Activated T-cell treated with anti-CD3 and anti-CD28 coated beads, Interleukin-2, amount 50 U/mL, for 24 hours (primary cell): ENCODE results near the gene CAVIN2.

Experiments
- DNase-seq: peaks from one replicate; pipeline ENCODE4 v3.0.0-alpha.2; 2020
- H3K27ac Mint-ChIP-seq: 2 replicates; pipeline ENCODE4 v1.8.0; 2020; ENCODE audit warnings: mild to moderate bottlenecking, mixed read lengths
- H3K27me3 Mint-ChIP-seq: 2 replicates; pipeline ENCODE4 v1.8.0; 2020; ENCODE audit warnings: mixed read lengths
- H3K36me3 Mint-ChIP-seq: 2 replicates; pipeline ENCODE4 v1.8.0; 2020; ENCODE audit warnings: low read depth, mixed read lengths
- H3K4me1 Mint-ChIP-seq: 2 replicates; pipeline ENCODE4 v1.8.0; 2020; ENCODE audit warnings: low read depth, mixed read lengths
- H3K4me3 Mint-ChIP-seq: 2 replicates; pipeline ENCODE4 v1.8.0; 2020; ENCODE audit warnings: mild to moderate bottlenecking, moderate library complexity, mixed read lengths
- H3K9me3 Mint-ChIP-seq: 2 replicates; pipeline ENCODE4 v1.8.0; 2020; ENCODE audit warnings: mixed read lengths

CAVIN2 gene, protein sequence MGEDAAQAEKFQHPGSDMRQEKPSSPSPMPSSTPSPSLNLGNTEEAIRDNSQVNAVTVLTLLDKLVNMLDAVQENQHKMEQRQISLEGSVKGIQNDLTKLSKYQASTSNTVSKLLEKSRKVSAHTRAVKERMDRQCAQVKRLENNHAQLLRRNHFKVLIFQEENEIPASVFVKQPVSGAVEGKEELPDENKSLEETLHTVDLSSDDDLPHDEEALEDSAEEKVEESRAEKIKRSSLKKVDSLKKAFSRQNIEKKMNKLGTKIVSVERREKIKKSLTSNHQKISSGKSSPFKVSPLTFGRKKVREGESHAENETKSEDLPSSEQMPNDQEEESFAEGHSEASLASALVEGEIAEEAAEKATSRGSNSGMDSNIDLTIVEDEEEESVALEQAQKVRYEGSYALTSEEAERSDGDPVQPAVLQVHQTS

DNA sequence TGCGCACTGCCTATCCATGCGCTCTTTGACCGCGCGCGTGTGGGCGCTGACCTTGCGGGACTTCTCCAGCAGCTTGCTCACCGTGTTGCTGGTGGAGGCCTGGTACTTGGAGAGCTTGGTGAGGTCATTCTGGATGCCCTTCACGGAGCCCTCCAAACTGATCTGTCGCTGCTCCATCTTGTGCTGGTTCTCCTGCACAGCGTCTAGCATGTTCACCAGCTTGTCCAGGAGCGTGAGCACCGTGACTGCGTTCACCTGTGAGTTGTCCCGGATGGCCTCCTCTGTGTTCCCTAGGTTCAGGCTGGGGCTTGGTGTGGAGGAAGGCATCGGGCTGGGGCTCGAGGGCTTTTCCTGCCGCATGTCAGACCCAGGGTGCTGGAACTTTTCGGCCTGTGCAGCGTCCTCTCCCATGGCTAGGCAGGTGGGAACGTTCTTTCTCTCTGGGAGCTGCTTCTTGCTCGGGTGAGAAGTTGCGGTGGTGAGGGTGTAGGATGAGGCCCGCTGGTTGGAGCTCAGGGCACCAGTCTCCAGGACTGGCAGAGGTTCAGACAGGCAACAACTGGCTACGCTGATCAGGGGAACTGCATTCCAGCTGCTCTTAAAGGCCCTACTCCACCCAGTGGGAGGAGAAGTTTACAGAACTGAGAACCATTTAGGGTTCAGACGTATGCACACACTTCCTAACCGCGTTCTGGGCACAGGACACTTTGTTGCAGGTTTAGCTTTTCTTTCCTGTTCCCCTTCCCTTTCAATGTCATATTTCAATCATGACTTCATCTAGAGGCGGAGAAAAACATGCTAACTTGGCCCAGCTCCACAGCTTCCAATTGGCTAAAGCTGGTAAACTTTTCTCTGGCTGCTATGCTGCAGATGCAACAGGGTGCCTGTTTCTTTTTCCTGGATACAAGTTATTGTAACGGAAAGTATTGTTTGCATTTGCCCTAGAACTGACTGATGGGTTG, at the start of gene CAVIN2:
Gene CAVIN2 (minus strand): TSS at position 574 of the 962 bp plus-strand sequence. CDS start 163 bp downstream, at position 411.
- Mint-ChIP-seq H3K27me3 (peaks cover 49% of the 10 kb centered on the region), H3K27ac (no peak within 1 kb of the TSS), H3K4me3 (no peak within 1 kb of the TSS), H3K36me3 (no peaks in the 10 kb centered on the region), H3K4me1 (peaks cover 11% of the 10 kb centered on the region), H3K9me3 (no peaks in the 10 kb centered on the region)
- no peak for DNase-seq

DNA sequence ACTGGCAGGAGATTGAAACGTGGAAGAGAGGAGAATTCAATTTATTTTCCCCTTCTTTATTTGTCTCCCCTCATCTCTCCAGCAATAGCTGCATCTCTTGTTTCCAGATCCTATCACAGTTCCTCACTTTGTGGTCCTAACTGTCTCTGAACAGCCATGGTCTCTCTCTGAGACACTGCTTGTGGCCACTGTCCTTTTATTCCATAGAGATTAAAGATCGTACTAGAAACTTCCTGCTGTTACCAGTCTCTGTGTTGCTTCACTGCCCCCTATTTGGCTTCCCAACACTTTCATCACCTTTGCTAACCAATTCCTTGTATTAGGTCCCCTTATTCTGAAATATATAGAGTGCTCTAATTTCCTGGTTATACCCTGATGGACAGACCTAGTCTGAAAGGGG, 48.9 kb upstream of the CAVIN2 start:
- Mint-ChIP-seq H3K36me3 (no peaks in the 10 kb centered on the region), H3K27ac (no peak overlapping the region), H3K4me1 (no peaks in the 10 kb centered on the region), H3K4me3 (no peak overlapping the region), H3K9me3 (no peaks in the 10 kb centered on the region), H3K27me3 (peaks cover 16% of the 10 kb centered on the region)
- no peak for DNase-seq

- H3K27ac Mint-ChIP-seq, result no peak overlapping the region
- no peaks in the 10 kb centered on the region for H3K4me1 Mint-ChIP-seq
- H3K27me3 Mint-ChIP-seq, result peaks cover 13% of the 10 kb centered on the region
- no peak overlapping the region for H3K4me3 Mint-ChIP-seq
- H3K9me3 Mint-ChIP-seq, result no peaks in the 10 kb centered on the region
- no peaks in the 10 kb centered on the region for H3K36me3 Mint-ChIP-seq
- no peak for DNase-seq
Measured at GRCh38 chr2:191895195-191895594, 48.3 kb upstream of the CAVIN2 start.

DNA sequence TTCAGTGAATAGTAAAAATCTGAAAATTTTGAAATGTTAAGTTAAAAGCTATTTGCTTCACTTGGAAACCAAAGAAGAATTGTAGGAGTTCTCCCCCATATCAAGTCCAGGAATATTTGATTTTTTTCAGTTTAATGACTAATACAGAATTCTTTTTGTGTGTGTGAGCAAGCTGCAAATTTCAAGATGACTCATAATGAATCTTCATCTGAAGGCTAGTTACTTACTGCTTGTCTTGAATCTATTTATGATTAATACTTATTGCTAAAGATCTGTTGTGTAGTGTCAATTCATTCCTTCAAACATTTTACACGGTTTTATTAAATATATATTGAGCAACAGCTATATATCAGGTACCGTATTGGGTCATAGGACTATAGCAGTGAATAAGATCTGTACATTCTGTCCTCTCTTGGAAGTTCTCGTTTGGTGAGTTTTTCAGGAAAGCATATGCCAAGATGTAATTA, 47.8 kb upstream of the CAVIN2 start:
- peaks cover 17% of the 10 kb centered on the region for H3K27me3 Mint-ChIP-seq
- DNase-seq, result no peak
- H3K36me3 Mint-ChIP-seq, result no peaks in the 10 kb centered on the region
- H3K27ac Mint-ChIP-seq, result no peak overlapping the region
- H3K9me3 Mint-ChIP-seq, result no peaks in the 10 kb centered on the region
- no peaks in the 10 kb centered on the region for H3K4me1 Mint-ChIP-seq
- H3K4me3 Mint-ChIP-seq, result no peak overlapping the region

DNA sequence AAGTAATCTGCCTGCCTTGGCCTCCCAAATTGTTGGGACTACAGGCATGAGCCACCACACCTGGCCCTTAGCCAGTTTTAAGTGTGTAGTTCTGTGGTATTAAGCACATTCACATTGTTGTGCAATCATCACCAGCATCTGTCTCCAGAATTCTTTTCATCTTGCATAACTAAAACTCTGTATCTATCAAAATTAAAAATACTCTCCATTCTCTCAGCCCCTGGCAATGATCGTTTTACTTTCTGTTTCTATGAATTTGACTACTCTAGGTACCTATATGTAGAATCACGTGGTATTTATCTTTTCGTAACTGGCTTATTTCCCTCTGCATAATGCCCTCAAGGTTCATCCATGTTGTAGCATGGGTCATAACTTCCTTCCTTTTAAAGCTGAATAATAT, 45.5 kb upstream of the CAVIN2 start:
- no peaks in the 10 kb centered on the region for H3K4me1 Mint-ChIP-seq
- H3K27ac Mint-ChIP-seq, result no peak overlapping the region
- DNase-seq, result no peak
- peaks cover 12% of the 10 kb centered on the region for H3K27me3 Mint-ChIP-seq
- H3K36me3 Mint-ChIP-seq, result no peaks in the 10 kb centered on the region
- H3K4me3 Mint-ChIP-seq, result no peak overlapping the region
- no peaks in the 10 kb centered on the region for H3K9me3 Mint-ChIP-seq

- Mint-ChIP-seq H3K27me3 (peaks cover 12% of the 10 kb centered on the region), H3K4me3 (no peak overlapping the region), H3K27ac (no peak overlapping the region), H3K36me3 (no peaks in the 10 kb centered on the region), H3K9me3 (no peaks in the 10 kb centered on the region), H3K4me1 (no peaks in the 10 kb centered on the region)
- DNase-seq, result no peak
Measured at GRCh38 chr2:191891656-191892055, 44.8 kb upstream of the CAVIN2 start.

GRCh38 chr2:191889931-191890330, 43.0 kb upstream of the CAVIN2 start:
- Mint-ChIP-seq H3K27ac (no peak overlapping the region), H3K27me3 (peaks cover 12% of the 10 kb centered on the region), H3K4me3 (no peak overlapping the region), H3K36me3 (no peaks in the 10 kb centered on the region), H3K9me3 (no peaks in the 10 kb centered on the region), H3K4me1 (no peaks in the 10 kb centered on the region)
- no peak for DNase-seq

- Mint-ChIP-seq H3K4me1 (no peaks in the 10 kb centered on the region), H3K9me3 (no peaks in the 10 kb centered on the region), H3K36me3 (no peaks in the 10 kb centered on the region), H3K27me3 (peaks cover 12% of the 10 kb centered on the region), H3K27ac (no peak overlapping the region), H3K4me3 (no peak overlapping the region)
- no peak for DNase-seq
Measured at GRCh38 chr2:191888400-191889166, 41.7 kb upstream of the CAVIN2 start.

DNA sequence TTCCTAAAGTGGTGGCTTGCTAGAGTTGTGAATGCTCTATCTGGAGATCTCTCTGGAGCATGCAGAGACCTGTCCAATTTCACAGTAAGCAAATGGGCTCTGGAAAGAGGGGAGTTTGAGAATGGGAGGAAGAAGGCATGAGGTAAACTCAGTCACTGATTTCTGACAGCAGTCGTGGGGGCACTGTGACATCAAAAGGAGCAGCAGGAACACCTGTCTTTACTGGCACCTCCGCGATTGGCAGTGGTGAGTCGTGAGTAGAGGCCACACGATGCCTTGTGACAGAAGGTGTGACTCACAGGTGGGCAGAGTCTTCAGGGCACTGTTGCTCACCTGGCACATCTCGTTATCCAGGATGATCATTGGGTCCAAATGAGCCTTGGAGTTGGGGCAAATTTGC, 38.8 kb upstream of the CAVIN2 start:
- DNase-seq, result no peak
- H3K36me3 Mint-ChIP-seq, result no peaks in the 10 kb centered on the region
- no peaks in the 10 kb centered on the region for H3K9me3 Mint-ChIP-seq
- no peak overlapping the region for H3K4me3 Mint-ChIP-seq
- H3K4me1 Mint-ChIP-seq, result no peaks in the 10 kb centered on the region
- peaks cover 4% of the 10 kb centered on the region for H3K27me3 Mint-ChIP-seq
- no peak overlapping the region for H3K27ac Mint-ChIP-seq

DNA sequence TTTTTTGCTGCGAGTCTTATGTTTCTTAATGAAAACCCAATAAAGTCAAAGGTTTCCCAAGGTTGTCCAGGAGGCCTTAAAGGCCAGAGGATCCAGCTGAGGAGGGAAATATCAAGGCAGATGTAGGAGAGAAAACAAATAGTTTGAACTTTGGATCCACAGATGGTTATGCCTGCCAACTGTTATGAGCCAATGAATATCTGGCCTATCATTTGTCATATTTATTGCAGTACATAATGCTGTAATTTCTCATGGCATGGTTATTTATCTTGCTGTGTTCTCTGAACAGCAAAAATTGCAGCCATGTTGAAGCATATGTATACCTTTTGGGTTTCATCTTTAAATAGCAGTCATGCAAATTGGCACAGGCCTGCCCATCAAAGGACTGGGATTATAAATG, 38.2 kb upstream of the CAVIN2 start:
- H3K4me3 Mint-ChIP-seq, result no peak overlapping the region
- H3K27me3 Mint-ChIP-seq, result peaks cover 4% of the 10 kb centered on the region
- no peak for DNase-seq
- no peaks in the 10 kb centered on the region for H3K36me3 Mint-ChIP-seq
- H3K4me1 Mint-ChIP-seq, result no peaks in the 10 kb centered on the region
- no peak overlapping the region for H3K27ac Mint-ChIP-seq
- H3K9me3 Mint-ChIP-seq, result no peaks in the 10 kb centered on the region

DNA sequence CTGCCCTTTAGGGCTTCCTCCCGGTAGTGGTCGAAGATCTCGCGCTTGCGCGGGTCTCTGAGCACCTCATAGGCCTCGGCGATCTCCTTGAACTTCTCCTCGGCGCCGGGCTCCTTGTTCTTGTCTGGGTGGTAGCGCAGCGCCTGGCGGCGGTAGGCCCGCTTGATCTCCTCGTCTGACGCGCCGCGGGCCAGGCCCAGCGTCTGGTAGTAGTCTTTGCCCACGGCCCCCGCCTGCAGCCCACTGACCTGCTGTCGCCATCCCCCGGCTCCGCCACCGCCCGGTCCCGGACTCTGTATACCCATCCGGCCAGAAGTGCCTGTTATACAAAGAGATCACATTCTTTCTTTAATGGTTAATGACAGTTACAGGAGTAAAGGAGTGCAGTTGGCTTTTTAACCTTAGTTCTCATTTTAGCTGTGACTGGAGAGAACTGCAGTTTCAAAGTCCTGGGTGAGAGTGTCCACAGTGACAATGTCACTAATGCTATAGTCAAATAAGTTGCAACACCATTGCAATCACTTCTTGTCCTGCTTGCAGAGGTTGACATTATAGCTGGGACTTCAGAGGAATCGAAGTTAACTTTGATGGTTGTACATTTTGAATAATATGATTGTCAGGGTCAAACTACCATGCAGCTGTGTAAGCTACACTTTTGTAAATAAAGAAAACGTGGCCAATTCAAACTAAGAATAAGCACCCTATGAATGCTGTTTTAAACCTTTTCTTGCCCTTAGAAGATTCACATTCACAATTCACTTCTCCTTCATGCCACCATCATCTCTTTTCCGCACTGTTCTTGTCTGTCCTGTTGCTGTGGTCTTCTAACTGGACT, 35.3 kb upstream of the CAVIN2 start:
- no peak overlapping the region for H3K4me3 Mint-ChIP-seq
- DNase-seq, result no peak

GRCh38 chr2:191878548-191879279, 31.8 kb upstream of the CAVIN2 start:
- Mint-ChIP-seq H3K27ac (no peak overlapping the region), H3K4me3 (no peak overlapping the region), H3K4me1 (no peaks in the 10 kb centered on the region), H3K27me3 (peaks cover 2% of the 10 kb centered on the region), H3K9me3 (no peaks in the 10 kb centered on the region), H3K36me3 (no peaks in the 10 kb centered on the region)
- no peak for DNase-seq

More for the DNA sequence above, 35.3 kb upstream of the CAVIN2 start:
- no peaks in the 10 kb centered on the region for H3K36me3 Mint-ChIP-seq
- no peaks in the 10 kb centered on the region for H3K27me3 Mint-ChIP-seq
- H3K9me3 Mint-ChIP-seq, result no peaks in the 10 kb centered on the region
- no peaks in the 10 kb centered on the region for H3K4me1 Mint-ChIP-seq
- no peak overlapping the region for H3K27ac Mint-ChIP-seq

- Mint-ChIP-seq H3K27ac (no peak overlapping the region), H3K36me3 (no peaks in the 10 kb centered on the region), H3K27me3 (peaks cover 2% of the 10 kb centered on the region), H3K4me3 (no peak overlapping the region), H3K4me1 (no peaks in the 10 kb centered on the region), H3K9me3 (no peaks in the 10 kb centered on the region)
- DNase-seq, result no peak
Measured at GRCh38 chr2:191877875-191878274, 31.0 kb upstream of the CAVIN2 start.
